ENCODE results near the gene CLIC5. TPM values are rescaled to one million over a fixed set of nuclear protein-coding genes. Genes with fewer than 3 reads are reported as not detected.

CLIC5 gene
- polyA plus RNA-seq, 1 donor (not counting 4 experiments of a cell fraction or from before 2014, with no cell fraction given) = 0.09 TPM

DNA sequence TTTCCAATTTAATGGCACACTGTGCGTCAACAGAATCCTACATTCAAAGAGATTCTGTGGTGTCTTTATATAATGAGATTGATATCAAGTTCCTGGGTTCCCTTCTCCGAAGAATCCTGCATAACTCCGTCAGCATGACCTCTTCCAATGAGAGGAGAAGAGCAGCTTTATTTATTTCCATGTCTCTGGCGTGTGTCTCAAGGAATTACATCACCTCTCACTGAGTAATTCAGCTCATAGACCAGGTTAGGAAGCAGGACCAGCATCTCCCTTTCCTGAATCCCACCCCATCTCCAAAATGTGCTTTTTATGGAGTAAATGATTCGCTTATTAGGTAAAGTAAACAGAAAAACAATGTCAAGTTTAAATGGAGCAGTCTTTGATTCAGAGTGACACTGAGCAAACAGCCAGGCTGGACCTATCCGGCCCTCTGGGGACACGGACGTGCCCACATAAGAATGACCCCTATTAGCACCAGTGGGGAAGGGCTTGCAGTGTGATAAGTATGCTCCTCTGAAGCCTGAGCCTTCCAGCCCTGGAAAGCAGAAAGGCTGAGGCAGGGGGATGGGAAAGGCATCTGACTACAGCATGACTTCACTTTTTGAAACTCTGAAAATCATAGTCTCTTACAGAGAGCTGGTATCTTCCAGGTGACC, 165.2 kb downstream of the CLIC5 start:
- Histone ChIP-seq H3K9me3 (ENCODE audit: control insufficient read depth, low read depth, low read length) (no peaks in the 10 kb centered on the region), H3K4me2 (ENCODE audit: control insufficient read depth, extremely low read depth, insufficient read depth, low read depth, low read length) (no peak overlapping the region), H3K27ac (ENCODE audit: control insufficient read depth, insufficient read depth, low read length) (no peak overlapping the region), H3K4me1 (ENCODE audit: control insufficient read depth, extremely low read depth, insufficient read depth, low read length) (no peaks in the 10 kb centered on the region), H4K20me1 (ENCODE audit: control insufficient read depth, extremely low read depth, insufficient read depth, low read length) (no peaks in the 10 kb centered on the region), H3K4me3 (ENCODE audit: control insufficient read depth in 2 of 3, extremely low read depth in 1 of 3, insufficient read depth in 2 of 3, low read depth in 1 of 3, low read length in 3 of 3) (no peak overlapping the region), H3K27me3 (ENCODE audit: control insufficient read depth, extremely low read depth, insufficient read depth, low read length) (no peaks in the 10 kb centered on the region), H3K79me2 (ENCODE audit: control insufficient read depth, insufficient read depth, low read length) (no peaks in the 10 kb centered on the region), H2AFZ (ENCODE audit: control insufficient read depth, low read length) (no peak overlapping the region), H3K9ac (ENCODE audit: control insufficient read depth, extremely low read depth, insufficient read depth, low read length) (no peak overlapping the region), H3K36me3 (ENCODE audit: control insufficient read depth in 2 of 2, extremely low read depth in 1 of 2, insufficient read depth in 2 of 2, low read length in 2 of 2) (no peaks in the 10 kb centered on the region), H3K9me1 (ENCODE audit: control insufficient read depth, extremely low read depth, insufficient read depth, low read length) (no peaks in the 10 kb centered on the region)
- TF ChIP-seq CTCF (optimal IDR thresholded peaks at IDR 0.05 in 1 of 3, IDR thresholded peaks at IDR 0.05 in 1 of 3, conservative IDR thresholded peaks at IDR 0.05 in 1 of 3; ENCODE audit: extremely low read depth in 1 of 3, insufficient read depth in 2 of 3, low read length in 3 of 3) (no peak), EZH2 (IDR thresholded peaks at IDR 0.05; ENCODE audit: low read length) (no peak)
- dilution Hi-C loops (cut with MboI; ENCODE audit: extremely low pct_ligation_motif_present, low sequenced_read_pairs) = no loop called here
- DNase-seq (ENCODE audit: low read depth, low spot score) (no peak), FAIRE-seq (no peak)

GRCh38 chr6:45845567-45845966, 170.1 kb downstream of the CLIC5 start:
- H3K4me2 ChIP-seq (ENCODE audit: control insufficient read depth, extremely low read depth, insufficient read depth, low read depth, low read length) = peak overlapping the region; percentile 18
- TF ChIP-seq EZH2 (IDR thresholded peaks at IDR 0.05; ENCODE audit: low read length) = no peak
- no peak for TF ChIP-seq CTCF (optimal IDR thresholded peaks at IDR 0.05 in 1 of 3, IDR thresholded peaks at IDR 0.05 in 1 of 3, conservative IDR thresholded peaks at IDR 0.05 in 1 of 3; ENCODE audit: extremely low read depth in 1 of 3, insufficient read depth in 2 of 3, low read length in 3 of 3)
- no peaks in the 10 kb centered on the region for H3K79me2 ChIP-seq (ENCODE audit: control insufficient read depth, insufficient read depth, low read length)
- no peak overlapping the region for H2AFZ ChIP-seq (ENCODE audit: control insufficient read depth, low read length)
- no peaks in the 10 kb centered on the region for H3K9me3 ChIP-seq (ENCODE audit: control insufficient read depth, low read depth, low read length)
- no peaks in the 10 kb centered on the region for H4K20me1 ChIP-seq (ENCODE audit: control insufficient read depth, extremely low read depth, insufficient read depth, low read length)
- H3K4me1 ChIP-seq (ENCODE audit: control insufficient read depth, extremely low read depth, insufficient read depth, low read length) = no peaks in the 10 kb centered on the region
- no peak for FAIRE-seq
- DNase-seq (ENCODE audit: low read depth, low spot score) = no peak
- H3K4me3 ChIP-seq (ENCODE audit: control insufficient read depth in 2 of 3, extremely low read depth in 1 of 3, insufficient read depth in 2 of 3, low read depth in 1 of 3, low read length in 3 of 3) = no peak overlapping the region
- no peaks in the 10 kb centered on the region for H3K27me3 ChIP-seq (ENCODE audit: control insufficient read depth, extremely low read depth, insufficient read depth, low read length)
- H3K9me1 ChIP-seq (ENCODE audit: control insufficient read depth, extremely low read depth, insufficient read depth, low read length) = no peaks in the 10 kb centered on the region
- dilution Hi-C loops (cut with MboI; ENCODE audit: extremely low pct_ligation_motif_present, low sequenced_read_pairs) = no loop called here
- H3K36me3 ChIP-seq (ENCODE audit: control insufficient read depth in 2 of 2, extremely low read depth in 1 of 2, insufficient read depth in 2 of 2, low read length in 2 of 2) = no peaks in the 10 kb centered on the region
- H3K9ac ChIP-seq (ENCODE audit: control insufficient read depth, extremely low read depth, insufficient read depth, low read length) = no peak overlapping the region
- no peak overlapping the region for H3K27ac ChIP-seq (ENCODE audit: control insufficient read depth, insufficient read depth, low read length)
